Measurements from ENCODE around the gene ALCAM. TPM values are rescaled to one million over a fixed set of nuclear protein-coding genes. Genes with fewer than 3 reads are reported as not detected.

The ALCAM gene
- total and polyA plus RNA-seq, 2 donors (not counting 3 experiments of a cell fraction or from before 2014, with no cell fraction given): 46.3 to 118 TPM

- Histone ChIP-seq H3K36me3 (ENCODE audit: control insufficient read depth in 2 of 2, extremely low read depth in 1 of 2, insufficient read depth in 2 of 2, low read length in 2 of 2) (no peaks in the 10 kb centered on the region), H3K9me1 (replicated peaks; ENCODE audit: control insufficient read depth, extremely low read depth, insufficient read depth, low read length) (no peaks in the 10 kb centered on the region), H2AFZ (ENCODE audit: low read depth, low read length) (no peak overlapping the region), H3K79me2 (ENCODE audit: control insufficient read depth, insufficient read depth, low read length) (peaks cover 32% of the 10 kb centered on the region), H3K4me1 (ENCODE audit: control insufficient read depth, extremely low read depth, insufficient read depth, low read length) (peaks cover 56% of the 10 kb centered on the region), H3K4me2 (ENCODE audit: insufficient read depth, low read length) (peak overlapping the region; percentile 95), H3K27me3 (ENCODE audit: control insufficient read depth in 2 of 2, insufficient read depth in 2 of 2, low read length in 2 of 2) (no peaks in the 10 kb centered on the region), H4K20me1 (replicated peaks; ENCODE audit: control insufficient read depth, extremely low read depth, insufficient read depth, low read length) (no peaks in the 10 kb centered on the region), H3K4me3 (replicated peaks in 1 of 3; ENCODE audit: insufficient read depth in 1 of 3, low read depth in 1 of 3, low read length in 3 of 3) (peak overlapping the region in 1 of 3 experiments; percentile 76), H3K9ac (replicated peaks; ENCODE audit: extremely low read depth, insufficient read depth, low read length) (peak overlapping the region; percentile 94), H3K27ac (ENCODE audit: insufficient read depth, low read depth, low read length) (peak overlapping the region; percentile 96), H3K9me3 (replicated peaks; ENCODE audit: control insufficient read depth, insufficient read depth, low read length) (no peaks in the 10 kb centered on the region)
- ChIA-PET CTCF (interaction anchor here (0.6 to 5.2 kb wide), 13 partner anchors 23 to 769 kb away, joined by 3 to 84 read pairs (median 4); no protein-coding TSS in a partner anchor), POLR2A (interaction anchor here (0.7 to 1.5 kb wide), 2 partner anchors 170 to 458 kb away, joined by 3 read pairs; no protein-coding TSS in a partner anchor)
- TF ChIP-seq EZH2 (IDR thresholded peaks at IDR 0.05; ENCODE audit: borderline replicate concordance, low read depth, low read length, severe bottlenecking): no peak
- TF ChIP-seq JUN (IDR thresholded peaks at IDR 0.05; ENCODE audit: borderline replicate concordance, insufficient read depth, insufficient read length, low read depth): no peak
- no peak for TF ChIP-seq FOS (IDR thresholded peaks at IDR 0.05; ENCODE audit: borderline replicate concordance, insufficient read depth, low read length)
- TF ChIP-seq MYC (IDR thresholded peaks at IDR 0.05; ENCODE audit: low read depth, low read length): no peak
- no peak for TF ChIP-seq CTCF (IDR thresholded peaks at IDR 0.05; ENCODE audit: extremely low read depth in 1 of 2, insufficient read depth in 1 of 2, low read depth in 1 of 2, low read length in 2 of 2)
- no peak for TF ChIP-seq POLR2AphosphoS5 (IDR thresholded peaks at IDR 0.05; ENCODE audit: insufficient read depth, low read depth, low read length)
- TF ChIP-seq, protein P1, sequence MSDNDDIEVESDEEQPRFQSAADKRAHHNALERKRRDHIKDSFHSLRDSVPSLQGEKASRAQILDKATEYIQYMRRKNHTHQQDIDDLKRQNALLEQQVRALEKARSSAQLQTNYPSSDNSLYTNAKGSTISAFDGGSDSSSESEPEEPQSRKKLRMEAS (IDR thresholded peaks at IDR 0.05; ENCODE audit: insufficient read depth, insufficient read length): no peak
- TF ChIP-seq POLR2A (IDR thresholded peaks at IDR 0.05; ENCODE audit: low read depth, low read length): no peak
- TF ChIP-seq GATA2 (IDR thresholded peaks at IDR 0.05; ENCODE audit: insufficient read depth, insufficient read length, low read depth, low read length): no peak
- no TSS peak for BruUV-seq (replicated peaks)
- dilution Hi-C loops (cut with MboI; ENCODE audit: extremely low pct_ligation_motif_present, low sequenced_read_pairs): no loop called here
- intact Hi-C loops (cut with micrococcal nuclease): loop anchor here (5.0 to 10.0 kb wide), 4 partner anchors 258 to 1373 kb away; partner anchors contain the start of gene CBLB
- DNase-seq (ENCODE audit: low read depth, low spot score): no peak
- FAIRE-seq: no peak
These were observed 1.7 kb upstream of the ALCAM start for GRCh38 chr3:105365081-105365390.
